Measurements from ENCODE around the gene ADA. TPM values are rescaled to one million over a fixed set of nuclear protein-coding genes. Genes with fewer than 3 reads are reported as not detected.
"Not testable (repeated sequence)": the region's sequence is repeated elsewhere in the genome, so short reads cannot be mapped to it uniquely, and the experiment has no call there.

ADA gene
- total RNA-seq, 1 donor from 2014 or later = 8.5 TPM

- ATAC-seq (peak; percentile 74), DNase-seq (peak; percentile 53)
- intact Hi-C loops (cut with micrococcal nuclease) = loop anchor here (2.0 kb wide), 1 partner anchor 49 kb away; no protein-coding TSS in a partner anchor
These were observed 32.0 kb upstream of the ADA start for GRCh38 chr20:44683263-44684046.

- ATAC-seq = no peak
- intact Hi-C loops (cut with micrococcal nuclease) = no loop called here
These were observed 30.5 kb upstream of the ADA start for GRCh38 chr20:44681796-44682566.

GRCh38 chr20:44678990-44679611 is 27.6 kb upstream of the ADA start:
- DNase-seq (no peak), ATAC-seq (no peak)
- intact Hi-C loops (cut with micrococcal nuclease) = no loop called here

More at GRCh38 chr20:44681796-44682566, 30.5 kb upstream of the ADA start:
- DNase-seq = no peak

GRCh38 chr20:44678242-44678641 is 26.7 kb upstream of the ADA start:
- no peak for DNase-seq
- intact Hi-C loops (cut with micrococcal nuclease) = no loop called here
- ATAC-seq = no peak

- ATAC-seq; DNase-seq; intact Hi-C loops (cut with micrococcal nuclease): not testable (repeated sequence)
These were observed 20.9 kb upstream of the ADA start for GRCh38 chr20:44672318-44672902.

GRCh38 chr20:44671541-44671940 is 20.0 kb upstream of the ADA start:
- ATAC-seq; DNase-seq; intact Hi-C loops (cut with micrococcal nuclease): not testable (repeated sequence)

GRCh38 chr20:44670851-44671250 is 19.4 kb upstream of the ADA start:
- intact Hi-C loops (cut with micrococcal nuclease); DNase-seq; ATAC-seq: not testable (repeated sequence)

GRCh38 chr20:44666066-44666465 is 14.6 kb upstream of the ADA start:
- DNase-seq (no peak), ATAC-seq (no peak)
- intact Hi-C loops (cut with micrococcal nuclease) = no loop called here

GRCh38 chr20:44664131-44664530 is 12.6 kb upstream of the ADA start:
- peak; percentile 51 for ATAC-seq
- intact Hi-C loops (cut with micrococcal nuclease) = no loop called here
- DNase-seq = no peak

GRCh38 chr20:44662261-44662660 is 10.8 kb upstream of the ADA start:
- intact Hi-C loops (cut with micrococcal nuclease) = no loop called here
- ATAC-seq = no peak
- DNase-seq = no peak

- no peak for ATAC-seq
- intact Hi-C loops (cut with micrococcal nuclease) = no loop called here
- DNase-seq = no peak
These were observed 9.1 kb upstream of the ADA start for GRCh38 chr20:44660581-44660980.

GRCh38 chr20:44659931-44660330 is 8.4 kb upstream of the ADA start:
- DNase-seq (no peak), ATAC-seq (no peak)
- intact Hi-C loops (cut with micrococcal nuclease) = no loop called here

GRCh38 chr20:44658810-44659209 is 7.3 kb upstream of the ADA start:
- ATAC-seq = no peak
- DNase-seq = no peak
- intact Hi-C loops (cut with micrococcal nuclease) = no loop called here

- no peak for ATAC-seq
- no peak for DNase-seq
- intact Hi-C loops (cut with micrococcal nuclease) = no loop called here
These were observed 6.4 kb upstream of the ADA start for GRCh38 chr20:44657875-44658274.

GRCh38 chr20:44656448-44656847 is 4.9 kb upstream of the ADA start:
- DNase-seq = no peak
- intact Hi-C loops (cut with micrococcal nuclease) = no loop called here
- ATAC-seq = no peak

- intact Hi-C loops (cut with micrococcal nuclease); ATAC-seq; DNase-seq: not testable (repeated sequence)
These were observed 2.7 kb upstream of the ADA start for GRCh38 chr20:44654210-44654609.

GRCh38 chr20:44653546-44653945 is 2.0 kb upstream of the ADA start:
- DNase-seq = no peak
- intact Hi-C loops (cut with micrococcal nuclease) = no loop called here
- no peak for ATAC-seq

GRCh38 chr20:44651434-44651683 is 140 bp downstream of the ADA start:
- ATAC-seq (no peak), DNase-seq (no peak)
- intact Hi-C loops (cut with micrococcal nuclease) = no loop called here

GRCh38 chr20:44650771-44651433 is 597 bp downstream of the ADA start:
- DNase-seq (peak; percentile 62), ATAC-seq (peak; percentile 29)
- intact Hi-C loops (cut with micrococcal nuclease) = no loop called here

All from left ventricle myocardium superior (tissue), 1 donor.